ENCODE measurements around the gene TBKBP1.

Gene TBKBP1

GRCh38 chr17:47708312-47708863 is 14.4 kb downstream of the TBKBP1 start:
- no peak for TF ChIP-seq CTCF (IDR thresholded peaks at IDR 0.05; ENCODE audit: low read depth, low read length)
- no peak overlapping the region for H3K4me3 ChIP-seq (replicated peaks in 1 of 2; ENCODE audit: low read depth in 2 of 2, low read length in 2 of 2)
- DNase-seq (ENCODE audit: low read depth in 2 of 2), result no peak

GRCh38 chr17:47708864-47709541 is 15.0 kb downstream of the TBKBP1 start:
- H3K4me3 ChIP-seq (replicated peaks in 1 of 2; ENCODE audit: low read depth in 2 of 2, low read length in 2 of 2), result no peak overlapping the region
- TF ChIP-seq CTCF (IDR thresholded peaks at IDR 0.05; ENCODE audit: low read depth, low read length), result no peak
- peak; percentile 34 to 68 for DNase-seq (ENCODE audit: low read depth in 2 of 2)

- DNase-seq (ENCODE audit: low read depth in 2 of 2), result no peak
- H3K4me3 ChIP-seq (replicated peaks in 1 of 2; ENCODE audit: low read depth in 2 of 2, low read length in 2 of 2), result no peak overlapping the region
- no peak for TF ChIP-seq CTCF (IDR thresholded peaks at IDR 0.05; ENCODE audit: low read depth, low read length)
These were observed 15.6 kb downstream of the TBKBP1 start for GRCh38 chr17:47709594-47709993.

- DNase-seq (ENCODE audit: low read depth in 2 of 2), result no peak
- no peak overlapping the region for H3K4me3 ChIP-seq (replicated peaks in 1 of 2; ENCODE audit: low read depth in 2 of 2, low read length in 2 of 2)
- no peak for TF ChIP-seq CTCF (IDR thresholded peaks at IDR 0.05; ENCODE audit: low read depth, low read length)
These were observed 17.6 kb downstream of the TBKBP1 start for GRCh38 chr17:47711366-47712099.

GRCh38 chr17:47712330-47713023 is 18.5 kb downstream of the TBKBP1 start:
- TF ChIP-seq CTCF (IDR thresholded peaks at IDR 0.05; ENCODE audit: low read depth, low read length), result no peak
- no peak for DNase-seq (ENCODE audit: low read depth in 2 of 2)
- no peak overlapping the region for H3K4me3 ChIP-seq (replicated peaks in 1 of 2; ENCODE audit: low read depth in 2 of 2, low read length in 2 of 2)

GRCh38 chr17:47713980-47714700 is 20.2 kb downstream of the TBKBP1 start:
- no peak overlapping the region for H3K4me3 ChIP-seq (replicated peaks in 1 of 2; ENCODE audit: low read depth in 2 of 2, low read length in 2 of 2)
- no peak for DNase-seq (ENCODE audit: low read depth in 2 of 2)
- TF ChIP-seq CTCF (IDR thresholded peaks at IDR 0.05; ENCODE audit: low read depth, low read length), result no peak
